ENCODE data around the gene FGFBP3.

- TF ChIP-seq POLR2AphosphoS5 (IDR thresholded peaks at IDR 0.05; ENCODE audit: low read depth) (no peak), JUNB (IDR thresholded peaks at IDR 0.05; ENCODE audit: unreplicated experiment) (no peak), EZH2phosphoT487 (IDR thresholded peaks at IDR 0.05; ENCODE audit: unreplicated experiment) (no peak), CTCF (conservative IDR thresholded peaks at IDR 0.05; ENCODE audit: low read depth in 2 of 2) (no peak), EZH2 (IDR thresholded peaks at IDR 0.05; ENCODE audit: low read depth, unreplicated experiment) (no peak), CREB1 (CRISPR knock-in tag; IDR thresholded peaks at IDR 0.05; ENCODE audit: low read depth) (no peak), STAT1 (IDR thresholded peaks at IDR 0.05; ENCODE audit: unreplicated experiment) (no peak), REST (IDR thresholded peaks at IDR 0.05; ENCODE audit: unreplicated experiment) (no peak)
These were observed 34.1 kb downstream of the FGFBP3 start for GRCh38 chr10:91875156-91875555.

Measured in GM23338 (cell line).